HG03064 (cell line): ENCODE results near the gene CRACDL.

Experiments used
- ATAC-seq: cut with Tn5 transposase; IDR thresholded peaks from one replicate; pipeline ENCODE4 v1.9.1; 2021; ENCODE audit warnings: low read depth; ENCODE audit not compliant: unreplicated experiment

The CRACDL gene

GRCh38 chr2:98778741-98779483 is 157.1 kb downstream of the CRACDL start:
- ATAC-seq: no peak

- no peak for ATAC-seq
Measured at GRCh38 chr2:98778151-98778550, 157.9 kb downstream of the CRACDL start.

GRCh38 chr2:98777710-98778109 is 158.3 kb downstream of the CRACDL start:
- ATAC-seq: no peak

GRCh38 chr2:98777076-98777475 is 158.9 kb downstream of the CRACDL start:
- no peak for ATAC-seq

- ATAC-seq: no peak
Measured at GRCh38 chr2:98776136-98776535, 159.9 kb downstream of the CRACDL start.

- no peak for ATAC-seq
Measured at GRCh38 chr2:98775146-98775986, 160.7 kb downstream of the CRACDL start.

- no peak for ATAC-seq
Measured at GRCh38 chr2:98773907-98774306, 162.1 kb downstream of the CRACDL start.

- no peak for ATAC-seq
Measured at GRCh38 chr2:98773169-98773568, 162.9 kb downstream of the CRACDL start.

- no peak for ATAC-seq
Measured at GRCh38 chr2:98772536-98772935, 163.5 kb downstream of the CRACDL start.

GRCh38 chr2:98771721-98772524 is 164.1 kb downstream of the CRACDL start:
- no peak for ATAC-seq

- no peak for ATAC-seq
Measured at GRCh38 chr2:98771264-98771663, 164.8 kb downstream of the CRACDL start.

- no peak for ATAC-seq
Measured at GRCh38 chr2:98769784-98770183, 166.2 kb downstream of the CRACDL start.

- ATAC-seq: no peak
Measured at GRCh38 chr2:98769114-98769476, 166.9 kb downstream of the CRACDL start.

GRCh38 chr2:98768384-98769113 is 167.5 kb downstream of the CRACDL start:
- no peak for ATAC-seq

- no peak for ATAC-seq
Measured at GRCh38 chr2:98764499-98764898, 171.5 kb downstream of the CRACDL start.

- ATAC-seq: no peak
Measured at GRCh38 chr2:98763209-98763951, 172.6 kb downstream of the CRACDL start.

GRCh38 chr2:98761909-98762308 is 174.1 kb downstream of the CRACDL start:
- ATAC-seq: no peak

GRCh38 chr2:98761267-98761781 is 174.7 kb downstream of the CRACDL start:
- ATAC-seq: no peak

GRCh38 chr2:98759827-98760625 is 176.0 kb downstream of the CRACDL start:
- no peak for ATAC-seq
